Measurements from ENCODE around the gene MAP4K3. TPM values are rescaled to one million over a fixed set of nuclear protein-coding genes. Genes with fewer than 3 reads are reported as not detected.

Gene MAP4K3
- total RNA-seq, 1 experiment from 2014 or later: 36.0 TPM

DNA sequence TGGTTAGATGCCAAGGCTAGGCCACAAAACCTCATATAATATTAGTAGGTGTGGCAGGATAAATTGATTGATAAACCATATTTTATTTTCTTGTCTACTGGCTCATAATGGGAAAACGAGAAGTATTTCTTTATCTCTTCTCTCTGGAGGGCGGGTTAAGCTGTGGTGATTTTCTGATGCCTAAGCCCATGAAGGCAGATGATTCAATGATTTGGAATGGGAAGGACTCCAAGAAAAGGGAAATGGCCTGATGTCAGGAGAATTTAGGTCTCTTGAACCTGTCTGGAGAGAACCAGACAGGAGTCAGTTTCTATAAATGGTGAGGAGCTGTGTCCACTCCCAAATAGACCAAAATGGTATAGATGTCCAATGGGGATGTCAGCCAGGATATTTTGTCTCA, 18.7 kb upstream of the MAP4K3 start:
- Mint-ChIP-seq H3K36me3 (ENCODE audit: insufficient read depth, unreplicated experiment) (peaks cover 19% of the 10 kb centered on the region), H3K9me3 (ENCODE audit: unreplicated experiment) (no peaks in the 10 kb centered on the region), H3K27ac (ENCODE audit: low read depth, unreplicated experiment) (no peak overlapping the region), H3K4me1 (ENCODE audit: insufficient read depth, unreplicated experiment) (no peaks in the 10 kb centered on the region), H3K4me3 (ENCODE audit: unreplicated experiment) (no peak overlapping the region), H3K27me3 (ENCODE audit: insufficient read depth, unreplicated experiment) (no peaks in the 10 kb centered on the region)
- BruUV-seq (replicated peaks): no TSS peak
- intact Hi-C loops (cut with micrococcal nuclease): no loop called here
- POLR2A ChIA-PET: interaction anchor here (1.4 kb wide), 1 partner anchor 18 kb away, joined by 6 read pairs; the partner anchor contains the start of gene MAP4K3
- CTCF ChIA-PET: interaction anchor here (0.5 to 0.8 kb wide), 3 partner anchors 13 to 352 kb away, joined by 3 read pairs; no protein-coding TSS in a partner anchor
- DNase-seq (ENCODE audit: unreplicated experiment): no peak
- TF ChIP-seq, protein P1, sequence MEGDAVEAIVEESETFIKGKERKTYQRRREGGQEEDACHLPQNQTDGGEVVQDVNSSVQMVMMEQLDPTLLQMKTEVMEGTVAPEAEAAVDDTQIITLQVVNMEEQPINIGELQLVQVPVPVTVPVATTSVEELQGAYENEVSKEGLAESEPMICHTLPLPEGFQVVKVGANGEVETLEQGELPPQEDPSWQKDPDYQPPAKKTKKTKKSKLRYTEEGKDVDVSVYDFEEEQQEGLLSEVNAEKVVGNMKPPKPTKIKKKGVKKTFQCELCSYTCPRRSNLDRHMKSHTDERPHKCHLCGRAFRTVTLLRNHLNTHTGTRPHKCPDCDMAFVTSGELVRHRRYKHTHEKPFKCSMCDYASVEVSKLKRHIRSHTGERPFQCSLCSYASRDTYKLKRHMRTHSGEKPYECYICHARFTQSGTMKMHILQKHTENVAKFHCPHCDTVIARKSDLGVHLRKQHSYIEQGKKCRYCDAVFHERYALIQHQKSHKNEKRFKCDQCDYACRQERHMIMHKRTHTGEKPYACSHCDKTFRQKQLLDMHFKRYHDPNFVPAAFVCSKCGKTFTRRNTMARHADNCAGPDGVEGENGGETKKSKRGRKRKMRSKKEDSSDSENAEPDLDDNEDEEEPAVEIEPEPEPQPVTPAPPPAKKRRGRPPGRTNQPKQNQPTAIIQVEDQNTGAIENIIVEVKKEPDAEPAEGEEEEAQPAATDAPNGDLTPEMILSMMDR (IDR thresholded peaks at IDR 0.05; ENCODE audit: unreplicated experiment): no peak

DNA sequence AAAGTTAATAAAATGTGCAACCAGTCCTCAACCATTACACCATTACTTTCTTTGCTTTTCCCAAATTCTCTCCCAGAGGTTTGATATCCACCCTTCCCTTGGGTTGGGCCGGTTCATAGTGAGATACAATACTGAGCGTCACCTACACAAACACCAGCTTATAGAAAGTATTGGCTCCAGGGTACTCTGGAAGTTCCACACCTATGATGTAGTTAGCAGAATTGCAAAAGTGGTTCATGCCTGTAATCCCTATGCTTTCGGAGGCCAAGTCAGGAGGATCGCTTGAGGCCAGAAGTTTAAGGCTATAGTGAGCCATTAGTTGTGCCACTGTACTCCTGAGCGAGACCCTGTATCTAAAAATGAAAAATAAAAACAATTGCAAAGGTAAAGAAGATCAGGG, 15.3 kb upstream of the MAP4K3 start:
- no peaks in the 10 kb centered on the region for H3K4me1 Mint-ChIP-seq (ENCODE audit: insufficient read depth, unreplicated experiment)
- ChIA-PET CTCF (interaction anchor here (0.5 kb wide), 1 partner anchor 72 kb away, joined by 3 read pairs; no protein-coding TSS in a partner anchor), POLR2A (interaction anchor here (1.4 to 3.9 kb wide), 2 partner anchors 15 to 18 kb away, joined by 3 to 13 read pairs; partner anchors contain the start of gene MAP4K3)
- TF ChIP-seq, protein P1 (IDR thresholded peaks at IDR 0.05; ENCODE audit: unreplicated experiment): no peak
- H3K27me3 Mint-ChIP-seq (ENCODE audit: insufficient read depth, unreplicated experiment): no peaks in the 10 kb centered on the region
- no peak overlapping the region for H3K4me3 Mint-ChIP-seq (ENCODE audit: unreplicated experiment)
- intact Hi-C loops (cut with micrococcal nuclease): no loop called here
- DNase-seq (ENCODE audit: unreplicated experiment): no peak
- H3K9me3 Mint-ChIP-seq (ENCODE audit: unreplicated experiment): no peaks in the 10 kb centered on the region
- no TSS peak for BruUV-seq (replicated peaks)
- H3K36me3 Mint-ChIP-seq (ENCODE audit: insufficient read depth, unreplicated experiment): peaks cover 19% of the 10 kb centered on the region
- no peak overlapping the region for H3K27ac Mint-ChIP-seq (ENCODE audit: low read depth, unreplicated experiment)

DNA sequence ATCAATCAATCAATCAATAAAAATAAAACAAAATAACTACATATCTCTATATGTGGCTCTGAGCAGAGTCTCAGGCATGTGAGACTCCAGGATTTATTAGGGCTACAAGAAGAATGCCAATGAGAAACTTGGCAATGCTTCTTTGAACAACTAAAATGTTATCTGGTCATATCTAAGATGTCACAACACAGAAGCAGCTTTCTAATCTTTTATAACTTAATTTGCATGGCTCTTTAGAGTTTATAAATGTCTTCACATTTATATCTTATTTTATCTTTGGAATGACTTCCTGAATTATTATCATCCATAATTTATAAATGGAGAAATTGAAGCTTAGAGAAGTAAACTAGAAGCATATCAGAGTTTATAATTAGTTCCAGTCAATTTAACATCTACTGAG, 14.9 kb upstream of the MAP4K3 start:
- CTCF ChIA-PET: interaction anchor here (0.5 kb wide), 1 partner anchor 72 kb away, joined by 3 read pairs; no protein-coding TSS in a partner anchor
- TF ChIP-seq, protein P1 (IDR thresholded peaks at IDR 0.05; ENCODE audit: unreplicated experiment): no peak
- DNase-seq (ENCODE audit: unreplicated experiment): no peak
- H3K4me3 Mint-ChIP-seq (ENCODE audit: unreplicated experiment): no peak overlapping the region
- H3K27ac Mint-ChIP-seq (ENCODE audit: low read depth, unreplicated experiment): no peak overlapping the region
- POLR2A ChIA-PET: interaction anchor here (1.4 to 3.9 kb wide), 2 partner anchors 15 to 18 kb away, joined by 3 to 13 read pairs; partner anchors contain the start of gene MAP4K3
- H3K36me3 Mint-ChIP-seq (ENCODE audit: insufficient read depth, unreplicated experiment): peaks cover 19% of the 10 kb centered on the region
- intact Hi-C loops (cut with micrococcal nuclease): no loop called here
- no peaks in the 10 kb centered on the region for H3K4me1 Mint-ChIP-seq (ENCODE audit: insufficient read depth, unreplicated experiment)
- BruUV-seq (replicated peaks): no TSS peak
- no peaks in the 10 kb centered on the region for H3K27me3 Mint-ChIP-seq (ENCODE audit: insufficient read depth, unreplicated experiment)
- H3K9me3 Mint-ChIP-seq (ENCODE audit: unreplicated experiment): no peaks in the 10 kb centered on the region

DNA sequence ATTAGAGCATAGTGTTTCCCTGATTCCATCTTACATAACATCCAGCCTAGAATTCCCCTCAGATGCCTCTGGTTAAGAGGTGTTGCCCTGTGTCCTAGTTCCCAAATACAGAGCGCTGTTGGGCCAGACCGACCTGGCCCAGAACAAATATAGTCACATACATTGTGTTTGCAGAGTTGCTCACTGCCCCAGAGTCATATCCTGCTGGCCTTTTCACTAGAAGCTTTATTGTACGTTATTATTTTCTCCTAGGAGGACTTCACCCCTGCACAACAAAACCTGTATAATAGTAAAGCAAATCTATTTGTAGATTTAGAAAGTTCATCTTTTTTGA, 11.1 kb upstream of the MAP4K3 start:
- POLR2A ChIA-PET: interaction anchor here (0.7 kb wide), 1 partner anchor 10 kb away, joined by 4 read pairs; the partner anchor contains the start of gene MAP4K3
- Mint-ChIP-seq H3K36me3 (ENCODE audit: insufficient read depth, unreplicated experiment) (peaks cover 6% of the 10 kb centered on the region), H3K9me3 (ENCODE audit: unreplicated experiment) (no peaks in the 10 kb centered on the region), H3K4me1 (ENCODE audit: insufficient read depth, unreplicated experiment) (no peaks in the 10 kb centered on the region), H3K27me3 (ENCODE audit: insufficient read depth, unreplicated experiment) (no peaks in the 10 kb centered on the region), H3K4me3 (ENCODE audit: unreplicated experiment) (no peak overlapping the region), H3K27ac (ENCODE audit: low read depth, unreplicated experiment) (no peak overlapping the region)
- intact Hi-C loops (cut with micrococcal nuclease): no loop called here
- TF ChIP-seq, protein P1 (IDR thresholded peaks at IDR 0.05; ENCODE audit: unreplicated experiment): no peak
- CTCF ChIA-PET: no interaction called here
- BruUV-seq (replicated peaks): no TSS peak
- no peak for DNase-seq (ENCODE audit: unreplicated experiment)

Data from MCF 10A (cell line).